Vagina (tissue), 2 donors: ENCODE results near the gene SLC9A9. TPM values are rescaled to one million over a fixed set of nuclear protein-coding genes. Genes with fewer than 3 reads are reported as not detected.
A peak's percentile ranks its signal among the peaks of the same experiment; 100 is the strongest.

Source experiments
- DNase-seq, 2 donors: peaks; one replicate each; pipeline ENCODE4 v3.0.0-alpha.2; 2017; ENCODE audit errors: extremely low spot score in 2 of 2
- H3K27ac ChIP-seq: fragments of 200-600 bp; sonication (generic); one replicate; pipeline ENCODE4 v1.5.1; 2019
- H3K27me3 ChIP-seq: fragments of 200-600 bp; sonication (generic); one replicate; pipeline ENCODE4 v1.5.1; 2019
- H3K36me3 ChIP-seq, 2 donors: fragments of 200-600 bp; sonication (generic); one replicate each; pipeline ENCODE4 v1.5.1; 2017 to 2019
- H3K4me1 ChIP-seq: fragments of 200-600 bp; sonication (generic); one replicate; pipeline ENCODE4 v1.5.1; 2019
- H3K4me3 ChIP-seq, 2 donors: fragments of 200-600 bp; sonication (generic); 1 replicate in 1 of 2; 2 replicates in 1 of 2; pipeline ENCODE4 v1.5.1; 2016 to 2019
- H3K9me3 ChIP-seq: fragments of 200-600 bp; sonication (generic); one replicate; pipeline ENCODE4 v1.5.1; 2019
- CTCF ChIP-seq, 3 experiments: fragments of 450-650 bp in 2 of 3; fragments of 200-600 bp in 1 of 3; sonication (generic) in 1 of 3; IDR thresholded peaks; one replicate each; pipeline ENCODE4 v1.5.1; 2017 to 2019; ENCODE audit warnings: antibody characterized with exemption in 3 of 3, mild to moderate bottlenecking in 2 of 3, moderate library complexity in 2 of 3
- POLR2A ChIP-seq, 2 donors: fragments of 450-650 bp; IDR thresholded peaks; one replicate each; pipeline ENCODE4 v1.6.1; 2017; ENCODE audit warnings: antibody characterized with exemption in 2 of 2, mild to moderate bottlenecking in 2 of 2, moderate library complexity in 2 of 2
- POLR2AphosphoS5 ChIP-seq, 2 donors: sonication (generic); formaldehyde crosslinking; IDR thresholded peaks; one replicate each; pipeline ENCODE4 v1.9.0; 2017; ENCODE audit warnings: antibody characterized with exemption in 2 of 2, mild to moderate bottlenecking in 2 of 2, low read depth in 1 of 2; ENCODE audit not compliant: insufficient read depth in 1 of 2
- intact Hi-C: fragments of 100-400 bp; cut with DNase I; formaldehyde crosslinking; loops from one replicate; pipeline ENCODE4 v1.15.1; 2023
- total RNA-seq: library from RNA; depleted of rRNA; stranded (reverse); fragments of >200 nt; gene quantifications from one replicate; pipeline ENCODE4 v1.2.3, GENCODE V29; 2016

Gene SLC9A9
- total RNA-seq, 1 donor from 2014 or later = 30.7 TPM

- no peaks in the 10 kb centered on the region for H3K36me3 ChIP-seq
- DNase-seq = peak in 1 of 2 donors; percentile 34
- no peak overlapping the region for H3K4me3 ChIP-seq
- H3K27me3 ChIP-seq = no peaks in the 10 kb centered on the region
- no peak for TF ChIP-seq POLR2AphosphoS5 (IDR thresholded peaks at IDR 0.05; ENCODE audit: insufficient read depth in 1 of 2, low read depth in 1 of 2)
- no peak for TF ChIP-seq CTCF (IDR thresholded peaks at IDR 0.05)
- no peak for TF ChIP-seq POLR2A (IDR thresholded peaks at IDR 0.05)
- no peaks in the 10 kb centered on the region for H3K9me3 ChIP-seq
- no peak overlapping the region for H3K27ac ChIP-seq
- H3K4me1 ChIP-seq = peaks cover 7% of the 10 kb centered on the region
- intact Hi-C loops = no loop called here
Observed at GRCh38 chr3:143236226-143236964, 611.9 kb downstream of the SLC9A9 start.

- H3K9me3 ChIP-seq = no peaks in the 10 kb centered on the region
- no peaks in the 10 kb centered on the region for H3K4me1 ChIP-seq
- DNase-seq = no peak
- no peak overlapping the region for H3K4me3 ChIP-seq
- TF ChIP-seq POLR2AphosphoS5 (IDR thresholded peaks at IDR 0.05; ENCODE audit: insufficient read depth in 1 of 2, low read depth in 1 of 2) (no peak), CTCF (IDR thresholded peaks at IDR 0.05) (no peak), POLR2A (IDR thresholded peaks at IDR 0.05) (no peak)
- H3K36me3 ChIP-seq = no peaks in the 10 kb centered on the region
- no peak overlapping the region for H3K27ac ChIP-seq
- intact Hi-C loops = no loop called here
- no peaks in the 10 kb centered on the region for H3K27me3 ChIP-seq
Observed at GRCh38 chr3:143235614-143236204, 612.6 kb downstream of the SLC9A9 start.

- no peaks in the 10 kb centered on the region for H3K4me1 ChIP-seq
- no peak overlapping the region for H3K27ac ChIP-seq
- no peak overlapping the region for H3K4me3 ChIP-seq
- no peaks in the 10 kb centered on the region for H3K36me3 ChIP-seq
- intact Hi-C loops = no loop called here
- H3K27me3 ChIP-seq = no peaks in the 10 kb centered on the region
- no peak for TF ChIP-seq POLR2AphosphoS5 (IDR thresholded peaks at IDR 0.05; ENCODE audit: insufficient read depth in 1 of 2, low read depth in 1 of 2)
- no peak for TF ChIP-seq POLR2A (IDR thresholded peaks at IDR 0.05)
- no peak for TF ChIP-seq CTCF (IDR thresholded peaks at IDR 0.05)
- no peaks in the 10 kb centered on the region for H3K9me3 ChIP-seq
- DNase-seq = no peak
Observed at GRCh38 chr3:143234526-143234925, 613.7 kb downstream of the SLC9A9 start.

GRCh38 chr3:143232981-143233380 is 615.3 kb downstream of the SLC9A9 start:
- Histone ChIP-seq H3K4me1 (no peaks in the 10 kb centered on the region), H3K27me3 (no peaks in the 10 kb centered on the region), H3K4me3 (no peak overlapping the region), H3K36me3 (no peaks in the 10 kb centered on the region), H3K9me3 (no peaks in the 10 kb centered on the region), H3K27ac (no peak overlapping the region)
- no peak for DNase-seq
- no peak for TF ChIP-seq CTCF (IDR thresholded peaks at IDR 0.05)
- TF ChIP-seq POLR2A (IDR thresholded peaks at IDR 0.05) = no peak
- no peak for TF ChIP-seq POLR2AphosphoS5 (IDR thresholded peaks at IDR 0.05; ENCODE audit: insufficient read depth in 1 of 2, low read depth in 1 of 2)
- intact Hi-C loops = no loop called here

- no peak for DNase-seq
- Histone ChIP-seq H3K4me1 (no peaks in the 10 kb centered on the region), H3K27ac (no peak overlapping the region), H3K9me3 (no peaks in the 10 kb centered on the region), H3K4me3 (no peak overlapping the region), H3K27me3 (no peaks in the 10 kb centered on the region), H3K36me3 (no peaks in the 10 kb centered on the region)
- TF ChIP-seq POLR2A (IDR thresholded peaks at IDR 0.05) = no peak
- no peak for TF ChIP-seq CTCF (IDR thresholded peaks at IDR 0.05)
- no peak for TF ChIP-seq POLR2AphosphoS5 (IDR thresholded peaks at IDR 0.05; ENCODE audit: insufficient read depth in 1 of 2, low read depth in 1 of 2)
- intact Hi-C loops = no loop called here
Observed at GRCh38 chr3:143228405-143228804, 619.9 kb downstream of the SLC9A9 start.
